C4-2B (cell line): ENCODE results near the gene UBTD1.

Source experiments
- H3K27ac ChIP-seq: fragments of 450-650 bp; 2 replicates; pipeline ENCODE4 v1.5.1; 2017
- ZFX ChIP-seq: fragments of 450-650 bp; IDR thresholded peaks from 2 replicates; pipeline ENCODE4 v1.6.1; 2017
- TF ChIP-seq, protein P1 (sequence below): fragments of 450-650 bp; conservative IDR thresholded peaks from 2 replicates; pipeline ENCODE4 v1.5.1; 2017; ENCODE audit warnings: mild to moderate bottlenecking

Gene UBTD1

DNA sequence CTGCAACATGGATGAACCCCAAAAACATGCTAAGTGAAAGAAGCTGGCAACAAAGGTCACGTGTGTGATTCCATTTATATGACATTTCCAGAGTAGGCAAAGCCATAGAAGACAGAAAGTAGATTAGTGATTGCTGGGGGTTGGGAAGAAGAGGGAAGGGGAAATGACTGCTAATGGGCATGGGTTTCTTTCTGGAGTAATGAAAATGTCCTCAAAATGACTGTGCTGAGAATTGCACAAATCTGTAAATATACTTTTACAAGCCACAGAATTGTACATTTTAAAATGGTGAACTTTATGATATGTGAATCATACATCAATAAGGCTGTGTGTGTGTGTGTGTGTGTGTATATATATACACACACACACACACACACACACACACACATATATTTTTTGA is 16.3 kb upstream of the UBTD1 start:
- TF ChIP-seq, protein P1, sequence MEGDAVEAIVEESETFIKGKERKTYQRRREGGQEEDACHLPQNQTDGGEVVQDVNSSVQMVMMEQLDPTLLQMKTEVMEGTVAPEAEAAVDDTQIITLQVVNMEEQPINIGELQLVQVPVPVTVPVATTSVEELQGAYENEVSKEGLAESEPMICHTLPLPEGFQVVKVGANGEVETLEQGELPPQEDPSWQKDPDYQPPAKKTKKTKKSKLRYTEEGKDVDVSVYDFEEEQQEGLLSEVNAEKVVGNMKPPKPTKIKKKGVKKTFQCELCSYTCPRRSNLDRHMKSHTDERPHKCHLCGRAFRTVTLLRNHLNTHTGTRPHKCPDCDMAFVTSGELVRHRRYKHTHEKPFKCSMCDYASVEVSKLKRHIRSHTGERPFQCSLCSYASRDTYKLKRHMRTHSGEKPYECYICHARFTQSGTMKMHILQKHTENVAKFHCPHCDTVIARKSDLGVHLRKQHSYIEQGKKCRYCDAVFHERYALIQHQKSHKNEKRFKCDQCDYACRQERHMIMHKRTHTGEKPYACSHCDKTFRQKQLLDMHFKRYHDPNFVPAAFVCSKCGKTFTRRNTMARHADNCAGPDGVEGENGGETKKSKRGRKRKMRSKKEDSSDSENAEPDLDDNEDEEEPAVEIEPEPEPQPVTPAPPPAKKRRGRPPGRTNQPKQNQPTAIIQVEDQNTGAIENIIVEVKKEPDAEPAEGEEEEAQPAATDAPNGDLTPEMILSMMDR = no peak
- no peak for TF ChIP-seq ZFX
- H3K27ac ChIP-seq = no peak overlapping the region

DNA sequence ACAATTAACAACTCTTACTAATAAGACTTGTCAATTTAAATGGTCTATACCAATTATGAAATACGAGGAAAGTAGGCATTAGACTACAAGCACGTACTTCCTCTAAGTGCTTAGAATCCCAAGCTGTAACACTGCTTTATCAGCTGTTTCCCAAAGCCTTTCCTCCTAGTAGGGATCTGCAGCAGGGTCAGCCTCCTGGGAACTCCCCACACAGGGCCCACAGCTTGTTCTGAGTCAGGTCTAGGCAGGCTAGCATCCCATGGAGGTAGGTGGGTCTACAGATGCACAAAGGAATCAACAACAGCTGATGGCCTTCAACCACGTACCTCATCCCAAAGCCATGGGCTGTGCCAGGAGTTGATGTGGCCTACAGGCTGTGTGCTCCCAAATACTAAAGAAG is 15.2 kb upstream of the UBTD1 start:
- no peak overlapping the region for H3K27ac ChIP-seq
- TF ChIP-seq, protein P1 = no peak
- TF ChIP-seq ZFX = no peak

DNA sequence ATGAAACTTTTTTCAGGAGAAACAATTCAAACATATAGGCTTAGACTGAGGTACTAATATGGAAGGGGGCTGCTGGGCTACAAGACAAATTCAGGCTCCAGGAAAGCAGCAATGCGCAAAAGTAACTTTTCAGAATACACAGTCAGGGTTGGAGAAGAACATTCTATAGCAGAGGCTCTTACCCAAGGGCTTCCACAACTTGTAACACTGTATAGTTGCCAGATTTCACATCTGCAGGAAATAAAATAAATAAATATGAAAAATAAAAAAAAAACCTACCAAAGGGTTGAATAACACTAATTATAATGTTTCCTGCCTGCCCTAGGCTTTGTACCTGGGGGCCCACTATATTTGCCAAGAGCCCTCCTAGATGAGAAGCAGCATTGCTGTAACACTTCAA is 14.8 kb upstream of the UBTD1 start:
- H3K27ac ChIP-seq = no peak overlapping the region
- no peak for TF ChIP-seq ZFX
- TF ChIP-seq, protein P1 = no peak

DNA sequence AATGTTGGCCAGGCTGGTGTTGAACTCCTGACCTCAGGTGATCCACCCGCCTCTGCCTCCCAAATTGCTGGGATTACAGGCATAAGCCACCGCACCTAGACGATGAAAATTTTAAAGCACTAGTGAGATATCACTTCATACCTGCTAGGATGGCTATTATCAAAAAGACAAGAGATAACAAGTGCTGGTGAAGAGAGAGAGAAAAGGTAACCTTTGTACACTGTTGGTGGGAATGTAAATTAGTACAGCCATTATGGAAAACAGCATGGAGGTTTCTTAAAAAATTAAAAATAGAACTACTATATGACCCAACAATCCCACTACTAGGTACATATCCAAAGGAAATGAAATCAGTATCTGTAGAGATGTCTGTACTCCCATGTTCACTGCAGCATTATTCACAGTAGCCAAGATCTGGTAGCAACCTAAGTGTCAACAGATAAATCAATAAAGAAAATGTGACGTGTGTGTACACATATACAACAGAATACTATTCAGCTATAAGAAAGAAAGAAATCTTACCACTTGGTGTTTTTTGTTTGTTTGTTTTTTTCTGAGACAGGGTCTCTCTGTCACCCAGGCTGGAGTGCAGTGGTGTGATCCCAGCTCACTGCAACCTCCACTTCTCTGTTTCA is 13.0 kb upstream of the UBTD1 start:
- no peak for TF ChIP-seq ZFX
- TF ChIP-seq, protein P1 = no peak
- H3K27ac ChIP-seq = no peak overlapping the region

DNA sequence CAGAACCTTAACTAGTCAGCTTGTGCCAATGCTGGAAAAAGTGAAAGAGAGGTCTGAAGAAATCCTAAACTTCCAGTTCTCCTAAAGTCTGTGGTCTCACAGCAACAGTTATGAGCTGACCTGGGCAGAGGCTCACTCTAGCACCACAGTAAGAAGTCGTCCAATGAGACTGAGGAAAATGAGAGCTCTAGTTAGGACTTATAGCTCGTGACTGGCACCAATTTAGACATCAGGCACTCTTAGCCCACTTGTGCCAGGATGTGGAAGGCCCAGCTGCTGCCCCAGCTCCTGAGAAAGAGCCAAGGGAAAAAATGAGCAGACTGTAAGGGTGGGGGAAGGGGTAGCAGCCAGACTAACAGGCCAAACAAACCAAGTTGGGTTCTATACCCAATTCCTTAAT is 8.1 kb upstream of the UBTD1 start:
- no peak for TF ChIP-seq ZFX
- TF ChIP-seq, protein P1 = no peak
- no peak overlapping the region for H3K27ac ChIP-seq

DNA sequence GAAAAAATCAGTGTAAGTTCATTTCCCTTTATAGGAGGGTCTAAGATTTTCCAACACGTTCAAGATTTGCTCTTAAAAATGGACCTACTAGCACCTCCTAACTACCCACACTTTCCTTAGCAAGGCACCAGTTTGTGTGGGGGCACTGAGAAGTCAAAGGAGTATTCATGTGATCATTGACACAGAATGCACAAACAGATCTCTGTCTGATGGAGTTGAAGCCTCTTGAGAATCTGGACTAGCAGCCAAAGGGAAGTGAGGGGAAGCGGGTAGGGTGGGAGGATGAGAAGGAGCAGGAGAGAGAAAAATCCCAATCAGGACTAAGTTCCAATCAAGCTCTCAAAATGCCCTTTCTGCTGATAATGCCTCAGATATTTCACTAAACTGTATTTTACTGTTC is 4.6 kb upstream of the UBTD1 start:
- TF ChIP-seq, protein P1 = no peak
- TF ChIP-seq ZFX = no peak
- H3K27ac ChIP-seq = no peak overlapping the region

DNA sequence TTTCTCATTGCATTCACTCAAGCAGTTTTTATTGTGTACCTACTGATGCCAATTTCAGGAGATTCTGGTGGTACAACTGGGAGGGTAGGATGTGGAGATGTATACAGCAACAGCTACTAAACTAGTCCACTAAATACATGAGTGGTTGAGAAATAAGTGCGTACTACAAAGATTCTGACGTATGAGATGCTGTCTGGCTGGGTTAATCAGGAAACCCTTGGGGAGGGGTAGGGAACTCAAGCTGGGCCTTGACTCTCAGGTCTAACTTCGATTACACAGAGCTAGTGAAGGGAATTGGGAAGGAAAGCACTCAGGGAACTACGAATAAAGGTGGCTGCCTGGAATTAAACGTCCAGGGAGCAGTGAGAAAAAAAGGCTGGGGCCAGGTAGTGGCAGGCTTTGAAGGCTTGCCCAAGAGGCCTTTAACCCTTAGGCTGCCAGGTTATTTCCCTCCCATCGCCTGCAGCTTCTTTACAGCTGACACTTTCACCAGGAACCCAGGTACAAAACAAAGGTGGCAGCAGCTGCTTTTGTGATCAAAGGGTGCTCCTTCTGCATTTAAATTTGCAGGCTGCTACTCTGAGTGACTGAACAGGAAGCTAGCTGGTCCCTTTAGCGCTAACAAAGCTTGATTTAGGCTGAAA is 3.7 kb upstream of the UBTD1 start:
- TF ChIP-seq, protein P1 = no peak
- no peak for TF ChIP-seq ZFX
- no peak overlapping the region for H3K27ac ChIP-seq
